ENCODE data around the gene STX18. TPM values are rescaled to one million over a fixed set of nuclear protein-coding genes. Genes with fewer than 3 reads are reported as not detected.
A peak's percentile ranks its signal among the peaks of the same experiment; 100 is the strongest.

The STX18 gene
- total and polyA plus RNA-seq, 2 of the 13 experiments (the other 11 are each of a cell fraction or from before 2014, with no cell fraction given): 23.9 to 37.1 TPM

- TF ChIP-seq KAT2B (IDR thresholded peaks at IDR 0.05; ENCODE audit: borderline replicate concordance, low read depth, low read length) (no peak), TMF1 (CRISPR knock-in tag; IDR thresholded peaks at IDR 0.05; ENCODE audit: low read depth) (peak; percentile 96), MAFF (IDR thresholded peaks at IDR 0.05; ENCODE audit: low read depth, low read length) (no peak), TAF1 (CRISPR knock-in tag; IDR thresholded peaks at IDR 0.05) (peak; percentile 94), ZNF598 (CRISPR knock-in tag; IDR thresholded peaks at IDR 0.05; ENCODE audit: borderline replicate concordance) (0 out of 2 replicates have a peak, but pooled peaks have one; percentile 55), ZNF577 (CRISPR knock-in tag; IDR thresholded peaks at IDR 0.05; ENCODE audit: borderline replicate concordance, low read depth) (peak; percentile 75; the same call in 1 of the 2 replicates), ZMYM2 (CRISPR knock-in tag; IDR thresholded peaks at IDR 0.05) (no peak), ZNF7 (CRISPR knock-in tag; IDR thresholded peaks at IDR 0.05) (peak; percentile 41; the same call in 1 of the 2 replicates), ZSCAN30 (CRISPR knock-in tag; IDR thresholded peaks at IDR 0.05) (peak; percentile 64; the same call in 1 of the 2 replicates), ZBTB2 (CRISPR knock-in tag; IDR thresholded peaks at IDR 0.05; ENCODE audit: low read depth) (peak; percentile 76; the same call in 1 of the 2 replicates), ZZZ3 (CRISPR knock-in tag; IDR thresholded peaks at IDR 0.05; ENCODE audit: borderline replicate concordance) (peak; percentile 98), SP4 (CRISPR knock-in tag; IDR thresholded peaks at IDR 0.05) (peak; percentile 95), NR2F2 (IDR thresholded peaks at IDR 0.05; ENCODE audit: borderline replicate concordance, low read depth) (peak; percentile 74; the same call in 1 of the 2 replicates), DNMT1 (CRISPR knock-in tag; IDR thresholded peaks at IDR 0.05) (peak; percentile 99), KLF6 (CRISPR knock-in tag; IDR thresholded peaks at IDR 0.05) (peak; percentile 92), ATF1 (CRISPR knock-in tag; IDR thresholded peaks at IDR 0.05) (peak; percentile 96), ZMYM3 (CRISPR knock-in tag; IDR thresholded peaks at IDR 0.05) (peak; percentile 95), GLMP (CRISPR knock-in tag; IDR thresholded peaks at IDR 0.05; ENCODE audit: borderline replicate concordance) (no peak), ZSCAN29 (CRISPR knock-in tag; conservative IDR thresholded peaks at IDR 0.05) (peak; percentile 97), MEF2D (CRISPR knock-in tag; IDR thresholded peaks at IDR 0.05) (peak; percentile 93)
- TF ChIP-seq, protein P1, sequence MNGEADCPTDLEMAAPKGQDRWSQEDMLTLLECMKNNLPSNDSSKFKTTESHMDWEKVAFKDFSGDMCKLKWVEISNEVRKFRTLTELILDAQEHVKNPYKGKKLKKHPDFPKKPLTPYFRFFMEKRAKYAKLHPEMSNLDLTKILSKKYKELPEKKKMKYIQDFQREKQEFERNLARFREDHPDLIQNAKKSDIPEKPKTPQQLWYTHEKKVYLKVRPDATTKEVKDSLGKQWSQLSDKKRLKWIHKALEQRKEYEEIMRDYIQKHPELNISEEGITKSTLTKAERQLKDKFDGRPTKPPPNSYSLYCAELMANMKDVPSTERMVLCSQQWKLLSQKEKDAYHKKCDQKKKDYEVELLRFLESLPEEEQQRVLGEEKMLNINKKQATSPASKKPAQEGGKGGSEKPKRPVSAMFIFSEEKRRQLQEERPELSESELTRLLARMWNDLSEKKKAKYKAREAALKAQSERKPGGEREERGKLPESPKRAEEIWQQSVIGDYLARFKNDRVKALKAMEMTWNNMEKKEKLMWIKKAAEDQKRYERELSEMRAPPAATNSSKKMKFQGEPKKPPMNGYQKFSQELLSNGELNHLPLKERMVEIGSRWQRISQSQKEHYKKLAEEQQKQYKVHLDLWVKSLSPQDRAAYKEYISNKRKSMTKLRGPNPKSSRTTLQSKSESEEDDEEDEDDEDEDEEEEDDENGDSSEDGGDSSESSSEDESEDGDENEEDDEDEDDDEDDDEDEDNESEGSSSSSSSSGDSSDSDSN (CRISPR knock-in tag; IDR thresholded peaks at IDR 0.05): peak; percentile 98
- TF ChIP-seq, protein P2, sequence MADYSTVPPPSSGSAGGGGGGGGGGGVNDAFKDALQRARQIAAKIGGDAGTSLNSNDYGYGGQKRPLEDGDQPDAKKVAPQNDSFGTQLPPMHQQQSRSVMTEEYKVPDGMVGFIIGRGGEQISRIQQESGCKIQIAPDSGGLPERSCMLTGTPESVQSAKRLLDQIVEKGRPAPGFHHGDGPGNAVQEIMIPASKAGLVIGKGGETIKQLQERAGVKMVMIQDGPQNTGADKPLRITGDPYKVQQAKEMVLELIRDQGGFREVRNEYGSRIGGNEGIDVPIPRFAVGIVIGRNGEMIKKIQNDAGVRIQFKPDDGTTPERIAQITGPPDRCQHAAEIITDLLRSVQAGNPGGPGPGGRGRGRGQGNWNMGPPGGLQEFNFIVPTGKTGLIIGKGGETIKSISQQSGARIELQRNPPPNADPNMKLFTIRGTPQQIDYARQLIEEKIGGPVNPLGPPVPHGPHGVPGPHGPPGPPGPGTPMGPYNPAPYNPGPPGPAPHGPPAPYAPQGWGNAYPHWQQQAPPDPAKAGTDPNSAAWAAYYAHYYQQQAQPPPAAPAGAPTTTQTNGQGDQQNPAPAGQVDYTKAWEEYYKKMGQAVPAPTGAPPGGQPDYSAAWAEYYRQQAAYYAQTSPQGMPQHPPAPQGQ (CRISPR knock-in tag; IDR thresholded peaks at IDR 0.05; ENCODE audit: borderline replicate concordance): peak; percentile 88; the same call in 1 of the 2 replicates
Observed at GRCh38 chr4:4541661-4542570, at the start of gene STX18 (continued).

Measured in HepG2 (cell line).